ENCODE measurements around the gene MARCHF3. TPM values are rescaled to one million over a fixed set of nuclear protein-coding genes. Genes with fewer than 3 reads are reported as not detected.
A peak's percentile ranks its signal among the peaks of the same experiment; 100 is the strongest.

The MARCHF3 gene
- polyA plus RNA-seq, 6 donors from 2014 or later, result 63.4 to 81.0 (median 71.7) TPM

DNA sequence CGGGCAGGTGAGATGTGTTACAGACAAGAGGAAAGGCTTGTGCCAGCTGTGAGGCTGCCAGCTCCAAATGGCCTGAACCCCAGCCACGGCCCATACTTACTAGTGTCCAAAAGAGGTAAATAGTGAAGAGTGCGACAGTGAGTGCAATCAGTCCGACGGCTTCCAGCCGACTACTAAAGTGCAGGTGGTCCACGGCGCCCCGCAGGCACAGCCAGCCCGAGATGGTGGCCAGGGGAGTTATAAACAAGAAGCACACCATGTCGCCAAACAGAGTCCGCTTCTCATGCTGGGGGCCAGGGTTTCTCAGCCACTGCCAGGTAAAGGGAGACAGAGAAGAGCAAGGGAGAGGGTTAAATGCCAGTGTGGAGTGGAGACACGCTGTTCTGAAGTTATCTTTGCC is 152.3 kb downstream of the MARCHF3 start:
- Mint-ChIP-seq H3K27ac (no peak overlapping the region), H3K4me1 (peaks cover 3 to 8% (median 6%) of the 10 kb centered on the region in 3 donors), H3K27me3 (no peaks in the 10 kb centered on the region), H3K9me3 (no peaks in the 10 kb centered on the region), H3K4me3 (no peak overlapping the region), H3K36me3 (peaks cover 19 to 51% of the 10 kb centered on the region in 2 donors)
- ATAC-seq (ENCODE audit: low read depth in 2 of 2), result no peak
- DNase-seq, result no peak

DNA sequence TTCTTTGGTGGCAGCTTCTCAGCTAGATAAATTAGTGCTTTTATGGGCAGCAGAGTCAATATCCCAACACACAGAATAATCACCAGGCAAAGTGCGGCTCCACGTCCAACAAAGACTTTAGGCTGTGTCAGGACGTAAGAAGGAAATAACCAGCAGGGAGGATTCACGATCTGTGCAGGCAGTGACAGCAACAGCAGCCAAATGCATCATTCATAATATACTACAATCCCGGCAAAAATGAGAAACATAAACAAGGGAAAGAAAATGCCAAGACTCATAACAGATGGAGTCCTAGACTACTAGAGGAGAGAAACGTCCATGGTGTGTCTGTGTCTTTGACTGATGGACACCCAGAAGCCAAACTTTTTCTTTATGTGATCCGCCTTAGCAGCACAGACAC is 152.8 kb downstream of the MARCHF3 start:
- DNase-seq (no peak), ATAC-seq (ENCODE audit: low read depth in 2 of 2) (no peak)
- Mint-ChIP-seq H3K4me1 (peaks cover 3 to 8% (median 6%) of the 10 kb centered on the region in 3 donors), H3K36me3 (peaks cover 20 to 53% of the 10 kb centered on the region in 2 donors), H3K27ac (peak overlapping the region in 1 of 6 donors; percentile 1), H3K27me3 (no peaks in the 10 kb centered on the region), H3K4me3 (no peak overlapping the region), H3K9me3 (no peaks in the 10 kb centered on the region)

DNA sequence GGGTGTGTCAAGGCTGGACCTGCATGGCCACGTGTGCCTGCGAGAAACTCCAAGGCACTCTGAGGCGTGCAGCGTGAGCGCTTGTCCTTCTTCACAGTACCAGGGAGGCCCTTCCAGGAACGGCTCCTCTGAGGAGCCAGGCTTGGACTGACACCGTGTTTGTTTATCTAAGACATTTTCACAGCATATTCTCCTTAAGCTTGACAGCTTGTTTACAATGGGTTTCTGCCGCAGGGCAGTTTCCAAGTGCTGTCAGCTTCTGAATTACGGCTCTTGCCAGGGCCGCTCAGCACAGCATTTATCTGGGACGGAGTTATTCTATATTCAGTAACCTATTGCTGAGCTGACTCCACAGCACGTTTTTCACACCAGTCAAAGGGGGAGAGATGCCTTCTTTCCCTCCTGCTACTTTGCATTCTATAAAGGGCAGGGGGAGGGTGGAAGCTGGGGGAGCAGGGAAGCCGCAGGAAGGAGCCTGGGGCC is 155.0 kb downstream of the MARCHF3 start:
- Mint-ChIP-seq H3K4me3 (no peak overlapping the region), H3K36me3 (peaks cover 32 to 59% of the 10 kb centered on the region in 2 donors), H3K27me3 (no peaks in the 10 kb centered on the region), H3K4me1 (peaks cover 3 to 16% (median 12%) of the 10 kb centered on the region in 3 donors), H3K27ac (no peak overlapping the region), H3K9me3 (no peaks in the 10 kb centered on the region)
- DNase-seq, result no peak
- ATAC-seq (ENCODE audit: low read depth in 2 of 2), result no peak

DNA sequence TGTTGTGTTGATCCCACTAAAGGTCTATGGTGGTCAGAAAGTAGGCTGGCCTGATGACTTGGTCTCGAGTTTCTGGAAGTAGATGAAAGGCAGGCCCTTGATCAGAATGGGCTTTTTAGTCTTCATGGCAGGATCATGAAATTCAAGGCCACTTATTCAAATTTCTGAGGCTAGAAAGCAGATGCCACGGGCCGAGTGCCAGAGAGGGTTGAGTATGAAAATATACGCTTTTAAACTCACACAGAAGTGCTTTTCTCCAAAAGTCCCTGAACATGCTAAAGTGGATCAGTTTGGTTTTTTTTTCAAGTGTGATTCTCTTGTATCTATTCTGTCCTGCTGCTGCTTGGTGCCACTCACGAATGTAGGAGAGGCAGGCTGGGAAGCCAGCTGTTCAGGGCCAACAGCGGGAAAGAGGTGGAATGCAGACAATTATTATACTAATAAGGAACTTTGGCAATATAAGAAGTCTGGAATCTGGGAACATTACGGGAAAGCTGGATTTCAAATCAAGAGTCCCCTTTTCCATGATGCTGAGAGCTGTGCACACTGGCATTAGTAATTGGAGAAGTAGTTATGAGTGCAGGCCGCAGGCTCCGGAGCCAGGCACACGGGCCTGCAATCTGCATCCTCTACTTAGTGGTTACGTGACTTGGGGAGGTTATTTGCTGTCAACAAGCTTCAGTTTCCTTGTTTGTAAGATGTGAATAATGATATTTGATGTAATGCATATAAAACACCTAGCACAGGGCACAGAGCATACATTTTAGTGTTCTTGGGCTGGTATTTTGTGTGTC is 157.6 kb downstream of the MARCHF3 start:
- Mint-ChIP-seq H3K36me3 (peaks cover 26 to 41% of the 10 kb centered on the region in 2 donors), H3K4me3 (no peak overlapping the region), H3K27ac (peak overlapping the region in 2 of 6 donors; percentile 13 to 33), H3K27me3 (no peaks in the 10 kb centered on the region), H3K9me3 (no peaks in the 10 kb centered on the region), H3K4me1 (peaks cover 16 to 33% (median 22%) of the 10 kb centered on the region in 3 donors)
- no peak for DNase-seq
- no peak for ATAC-seq (ENCODE audit: low read depth in 2 of 2)

DNA sequence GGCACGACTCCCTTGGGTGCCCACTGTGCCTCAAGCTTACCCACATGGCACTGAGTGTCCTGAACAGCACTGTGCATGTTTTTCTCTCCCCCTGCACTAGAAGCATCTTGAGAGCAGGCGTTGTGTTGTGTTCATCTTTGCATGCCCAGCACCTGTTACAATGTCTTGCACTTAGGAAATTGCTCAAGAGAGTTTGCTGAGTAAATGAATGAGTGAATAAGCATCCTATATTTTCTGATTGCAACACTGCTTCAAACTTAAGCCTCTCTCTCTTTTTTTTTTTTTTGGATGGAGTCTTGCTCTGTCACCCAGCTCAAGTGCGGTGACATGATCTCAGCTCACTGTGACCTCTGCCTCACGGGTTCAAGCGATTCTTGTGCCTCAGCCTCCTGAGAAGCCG is 158.9 kb downstream of the MARCHF3 start:
- H3K27me3 Mint-ChIP-seq, result no peaks in the 10 kb centered on the region
- DNase-seq (no peak), ATAC-seq (ENCODE audit: low read depth in 2 of 2) (no peak)
- peak overlapping the region in 1 of 6 donors; percentile 69 for H3K27ac Mint-ChIP-seq
- peaks cover 0 to 2% (median 0%) of the 10 kb centered on the region in 7 donors for H3K9me3 Mint-ChIP-seq
- H3K4me1 Mint-ChIP-seq, result peaks cover 22 to 42% (median 23%) of the 10 kb centered on the region in 3 donors
- peak overlapping the region in 1 of 8 donors; percentile 49 for H3K4me3 Mint-ChIP-seq
- H3K36me3 Mint-ChIP-seq, result peaks cover 14 to 31% of the 10 kb centered on the region in 2 donors

DNA sequence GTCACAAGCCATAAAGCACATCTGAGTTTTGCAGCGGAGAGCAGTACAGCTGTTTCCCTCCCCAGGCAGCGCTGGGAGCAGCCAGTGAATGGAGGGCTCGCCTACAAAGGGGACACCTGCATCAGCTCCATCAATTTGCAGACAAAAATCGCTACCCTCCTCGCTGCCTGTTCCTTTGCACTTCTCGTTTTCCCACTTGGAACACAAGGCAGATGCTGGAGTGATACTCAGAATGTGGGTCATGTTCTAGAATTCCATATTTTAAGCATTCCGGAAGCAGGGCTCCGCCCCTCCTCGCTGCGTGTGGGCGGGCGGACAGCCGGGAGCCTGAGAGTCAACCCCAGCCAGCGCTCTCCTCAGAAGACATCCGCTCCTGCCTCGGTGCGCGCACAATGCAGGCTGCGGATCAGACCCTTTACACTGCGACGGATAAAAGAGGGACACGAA is 161.3 kb downstream of the MARCHF3 start:
- Mint-ChIP-seq H3K36me3 (peaks cover 14 to 24% of the 10 kb centered on the region in 2 donors), H3K4me3 (peak overlapping the region; percentile 53 to 92 (median 79)), H3K27me3 (no peaks in the 10 kb centered on the region), H3K27ac (peak overlapping the region; percentile 7 to 88 (median 22)), H3K4me1 (peaks cover 22 to 40% (median 23%) of the 10 kb centered on the region in 3 donors), H3K9me3 (peaks cover 0 to 2% (median 0%) of the 10 kb centered on the region in 7 donors)
- DNase-seq (peak; percentile 15), ATAC-seq (ENCODE audit: low read depth in 2 of 2) (peak; percentile 74 to 78)

DNA sequence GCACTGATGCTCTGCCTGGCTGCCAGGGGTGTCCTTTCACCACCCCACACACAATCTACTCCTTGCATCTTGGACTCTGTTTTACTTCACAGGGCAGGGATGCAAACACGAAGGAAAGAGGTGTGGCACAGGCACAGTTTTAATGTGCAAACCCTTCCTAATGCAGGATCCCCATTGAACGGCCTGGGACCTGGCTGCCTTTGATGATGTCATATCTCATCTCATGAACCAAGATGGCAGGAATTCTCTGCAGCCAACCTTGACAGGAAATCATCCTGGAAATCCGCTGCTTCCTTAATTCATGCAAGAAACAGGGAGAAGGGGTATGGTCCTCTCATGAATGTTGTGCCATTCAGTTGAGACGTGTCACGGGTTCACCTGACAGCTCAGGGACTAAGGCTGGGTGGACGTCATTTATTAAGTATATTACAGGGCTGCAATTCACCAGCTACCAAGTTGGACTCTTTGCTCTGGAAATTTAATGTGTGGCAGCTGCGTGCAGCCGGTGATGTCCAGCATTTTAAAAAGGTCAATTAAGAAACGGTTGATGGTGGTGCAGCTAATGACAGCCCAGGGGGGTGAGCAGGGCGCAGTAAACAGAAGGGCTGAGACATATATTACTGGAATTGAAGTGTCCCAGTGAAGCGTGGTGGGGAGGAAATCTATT is 161.9 kb downstream of the MARCHF3 start:
- Mint-ChIP-seq H3K4me1 (peaks cover 19 to 40% (median 23%) of the 10 kb centered on the region in 3 donors), H3K27ac (peak overlapping the region in 3 of 6 donors; percentile 11 to 54 (median 15)), H3K36me3 (peaks cover 14 to 18% of the 10 kb centered on the region in 2 donors), H3K9me3 (peaks cover 0 to 2% (median 0%) of the 10 kb centered on the region in 7 donors), H3K4me3 (peak overlapping the region in 7 of 8 donors; percentile 67 to 92 (median 79)), H3K27me3 (no peaks in the 10 kb centered on the region)
- DNase-seq (no peak), ATAC-seq (ENCODE audit: low read depth in 2 of 2) (no peak)

DNA sequence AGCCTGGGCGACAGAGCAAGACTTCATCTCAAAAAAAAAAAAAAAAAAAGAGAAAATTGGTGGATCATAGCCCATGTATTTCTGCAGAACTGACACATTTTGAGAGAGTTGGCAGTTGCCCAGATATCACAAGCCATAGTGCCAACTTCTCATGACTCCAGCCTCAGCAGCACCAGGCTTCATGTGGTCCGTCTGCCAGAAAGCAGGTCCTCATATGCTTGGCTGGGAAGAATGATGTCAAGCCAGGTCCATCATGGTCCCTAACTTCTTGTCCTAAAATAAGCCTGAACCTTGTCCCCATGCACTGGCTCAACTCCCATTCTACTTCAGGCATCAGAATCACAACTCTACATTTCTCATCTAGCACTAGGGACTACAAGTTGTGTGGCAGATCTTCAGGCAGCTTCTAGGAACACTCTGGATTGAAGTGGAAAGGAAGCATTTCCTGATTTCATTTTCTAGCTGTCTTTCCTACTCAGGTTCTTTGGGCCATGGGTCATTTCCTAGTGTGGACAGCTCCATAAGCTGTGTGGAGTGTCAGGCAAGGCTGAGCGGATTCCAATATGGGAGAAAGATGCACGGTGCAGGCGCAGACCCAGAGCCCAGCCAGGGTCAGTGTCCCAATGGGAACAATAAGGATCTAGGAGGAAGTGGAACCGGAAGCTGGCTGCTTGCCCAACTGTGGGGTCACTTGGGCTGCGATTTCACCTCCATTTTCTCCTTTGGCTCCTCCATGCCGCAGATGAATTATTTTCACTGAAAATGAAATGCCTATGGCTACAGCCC is 163.3 kb downstream of the MARCHF3 start:
- peaks cover 4 to 8% of the 10 kb centered on the region in 2 donors for H3K36me3 Mint-ChIP-seq
- DNase-seq, result no peak
- H3K27me3 Mint-ChIP-seq, result no peaks in the 10 kb centered on the region
- H3K4me3 Mint-ChIP-seq, result peak overlapping the region in 1 of 8 donors; percentile 24
- peaks cover 19 to 40% (median 23%) of the 10 kb centered on the region in 3 donors for H3K4me1 Mint-ChIP-seq
- no peak for ATAC-seq (ENCODE audit: low read depth in 2 of 2)
- H3K9me3 Mint-ChIP-seq, result peaks cover 0 to 2% (median 0%) of the 10 kb centered on the region in 7 donors
- H3K27ac Mint-ChIP-seq, result peak overlapping the region in 5 of 6 donors; percentile 8 to 59 (median 33)

DNA sequence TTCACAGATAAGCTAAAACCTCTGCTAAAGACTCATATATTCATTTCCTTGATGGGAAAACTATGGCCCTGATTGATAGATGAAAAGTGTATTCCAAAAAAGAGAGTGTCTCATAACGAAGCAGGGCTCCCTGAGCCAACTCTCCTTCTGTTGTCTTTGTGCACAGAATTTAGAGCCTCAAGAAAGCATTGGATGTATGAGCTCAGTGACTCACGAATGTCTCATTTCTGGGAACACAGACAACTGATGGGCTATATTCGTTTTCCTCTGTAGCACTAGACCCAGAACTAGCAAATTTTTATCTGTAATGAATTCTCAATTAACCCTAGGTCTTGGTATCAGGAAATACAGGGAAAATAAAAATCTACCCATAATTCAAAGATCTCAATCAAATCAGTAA is 165.1 kb downstream of the MARCHF3 start:
- ATAC-seq (ENCODE audit: low read depth in 2 of 2) (no peak), DNase-seq (no peak)
- Mint-ChIP-seq H3K4me3 (no peak overlapping the region), H3K4me1 (peaks cover 18 to 38% (median 23%) of the 10 kb centered on the region in 3 donors), H3K27ac (no peak overlapping the region), H3K36me3 (peaks cover 0 to 1% of the 10 kb centered on the region in 2 donors), H3K27me3 (no peaks in the 10 kb centered on the region), H3K9me3 (peaks cover 0 to 2% (median 0%) of the 10 kb centered on the region in 7 donors)

DNA sequence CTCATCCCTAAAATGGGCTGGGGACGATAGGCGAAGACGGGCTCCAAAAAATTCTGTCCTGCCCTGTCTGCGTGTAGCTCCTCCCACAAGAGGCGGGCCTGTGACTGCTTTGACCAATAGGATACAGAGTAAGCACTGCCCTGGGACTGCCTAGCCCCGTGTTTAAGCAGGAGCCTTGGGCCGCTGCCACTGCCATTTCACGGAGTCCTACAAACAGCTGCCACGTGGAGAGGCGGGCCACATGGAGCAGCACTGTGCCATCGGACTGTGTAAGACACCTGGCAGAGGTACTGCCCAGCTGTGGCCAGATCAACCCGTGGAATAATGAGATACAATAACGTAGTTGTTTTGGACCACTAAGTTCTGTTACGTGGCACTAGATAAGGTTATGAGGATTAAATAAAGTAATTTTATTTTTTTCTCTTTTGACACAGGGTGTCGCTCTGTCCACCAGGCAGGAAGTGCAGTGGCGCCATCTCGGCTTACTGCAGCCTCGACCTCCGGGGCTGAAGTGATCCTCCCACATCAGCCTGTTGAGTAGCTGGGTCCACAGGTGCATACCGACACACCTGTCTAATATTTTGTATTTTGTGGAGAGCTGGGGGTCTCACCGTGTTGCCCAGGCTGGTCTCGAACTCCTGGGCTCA is 166.2 kb downstream of the MARCHF3 start:
- no peak overlapping the region for H3K27ac Mint-ChIP-seq
- no peaks in the 10 kb centered on the region for H3K27me3 Mint-ChIP-seq
- peaks cover 0 to 2% (median 0%) of the 10 kb centered on the region in 7 donors for H3K9me3 Mint-ChIP-seq
- H3K4me3 Mint-ChIP-seq, result no peak overlapping the region
- no peak for ATAC-seq (ENCODE audit: low read depth in 2 of 2)
- peaks cover 14 to 32% (median 24%) of the 10 kb centered on the region in 3 donors for H3K4me1 Mint-ChIP-seq
- H3K36me3 Mint-ChIP-seq, result no peaks in the 10 kb centered on the region
- no peak for DNase-seq

DNA sequence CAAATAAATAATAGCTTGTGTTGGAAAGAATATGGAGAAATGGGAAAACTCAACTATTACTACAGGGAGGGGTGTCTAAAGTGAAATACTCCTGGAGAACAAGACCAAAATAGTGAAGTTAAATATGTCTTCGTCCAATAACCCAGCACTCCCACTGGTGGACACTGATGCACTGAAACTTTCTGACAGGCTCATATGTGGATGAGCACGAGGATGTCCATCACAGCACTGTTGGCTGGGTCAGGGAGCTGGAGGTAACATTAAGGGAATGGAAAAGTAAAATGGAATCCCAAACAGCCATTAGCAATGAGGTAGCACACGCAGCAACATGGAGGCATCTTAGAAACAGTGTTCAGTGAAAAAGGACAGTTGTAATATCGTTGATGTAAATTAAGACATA is 167.0 kb downstream of the MARCHF3 start:
- ATAC-seq (ENCODE audit: low read depth in 2 of 2), result no peak
- DNase-seq, result no peak
- no peak overlapping the region for H3K4me3 Mint-ChIP-seq
- peak overlapping the region in 1 of 6 donors; percentile 6 for H3K27ac Mint-ChIP-seq
- H3K9me3 Mint-ChIP-seq, result peaks cover 0 to 2% (median 0%) of the 10 kb centered on the region in 7 donors
- no peaks in the 10 kb centered on the region for H3K27me3 Mint-ChIP-seq
- H3K4me1 Mint-ChIP-seq, result peaks cover 6 to 25% (median 16%) of the 10 kb centered on the region in 3 donors
- no peaks in the 10 kb centered on the region for H3K36me3 Mint-ChIP-seq

DNA sequence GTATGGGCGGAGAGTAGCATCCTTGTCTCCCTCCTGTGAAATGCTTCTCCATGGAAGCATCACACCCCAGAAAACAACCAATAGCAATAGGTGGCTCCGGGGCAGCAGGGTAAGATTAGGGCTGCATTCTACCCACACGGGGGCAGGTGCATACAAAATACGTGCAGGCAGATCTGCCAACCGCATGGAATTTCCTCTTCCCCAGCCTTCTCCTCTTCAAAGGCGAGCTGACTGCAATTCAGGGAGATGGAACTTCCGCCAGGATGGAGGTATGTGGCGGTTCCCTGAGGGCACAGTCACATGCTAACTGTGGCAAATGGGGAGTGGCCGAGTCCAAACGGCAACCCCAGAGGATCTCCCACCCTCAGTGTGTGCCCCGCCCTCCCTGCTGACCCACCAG is 171.9 kb downstream of the MARCHF3 start:
- Mint-ChIP-seq H3K9me3 (peaks cover 0 to 6% (median 0%) of the 10 kb centered on the region in 7 donors), H3K27me3 (no peaks in the 10 kb centered on the region), H3K4me1 (peaks cover under 1 to 15% (median 14%) of the 10 kb centered on the region in 3 donors), H3K36me3 (peaks cover 0 to 6% of the 10 kb centered on the region in 2 donors), H3K4me3 (no peak overlapping the region), H3K27ac (peak overlapping the region in 1 of 6 donors; percentile 85)
- ATAC-seq (ENCODE audit: low read depth in 2 of 2) (no peak), DNase-seq (no peak)

All from naive B cell (primary cell).